NCI-H2196 treated with DMSO at 0.1 percent for 48 hours (cell line): ENCODE measurements around the gene FRMD4A.
"Not testable (repeated sequence)": the region's sequence is repeated elsewhere in the genome, so short reads cannot be mapped to it uniquely, and the experiment has no call there.

ENCODE experiments used
- DNase-seq: peaks from one replicate; lab custom pipeline; 2025; ENCODE audit not compliant: unreplicated experiment; lab: John Stamatoyannopoulos, UW

The FRMD4A gene

DNA sequence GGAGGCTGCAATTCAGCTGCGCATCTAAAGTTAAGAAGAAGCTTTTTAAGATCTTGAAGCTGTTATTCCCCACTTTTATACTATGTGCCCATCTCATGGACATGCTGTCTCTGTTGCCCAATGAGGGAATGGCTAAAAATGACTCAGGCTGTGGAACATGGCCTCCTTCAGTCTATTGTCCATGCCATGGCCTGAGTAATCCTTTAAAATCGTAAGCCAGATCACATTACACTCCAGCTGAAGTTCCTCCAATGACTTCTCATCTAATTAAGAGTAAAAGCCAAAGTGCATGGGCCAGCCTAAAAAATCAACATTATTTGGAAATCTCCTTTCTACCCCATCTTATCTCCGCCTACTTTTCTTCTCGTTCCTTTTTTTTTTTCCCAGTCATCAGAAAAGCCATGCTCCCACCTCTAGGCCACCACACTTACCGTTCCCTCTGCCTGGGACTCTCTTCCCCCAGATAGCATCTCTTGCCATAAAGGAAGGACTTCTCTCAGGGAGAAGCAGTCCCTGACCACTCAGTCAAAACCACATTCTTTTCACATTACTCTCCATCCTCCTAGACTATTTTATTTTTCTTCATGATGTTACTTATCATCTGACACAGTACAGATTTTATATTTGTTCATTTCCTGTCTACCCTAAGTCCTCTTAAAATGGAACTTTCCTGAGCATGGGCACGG is 406.5 kb downstream of the FRMD4A start:
- DNase-seq, result no peak

- no peak for DNase-seq
Observed at GRCh38 chr10:13922586-13922985, 408.1 kb downstream of the FRMD4A start.

GRCh38 chr10:13921941-13922340 is 408.8 kb downstream of the FRMD4A start:
- DNase-seq, result no peak

DNA sequence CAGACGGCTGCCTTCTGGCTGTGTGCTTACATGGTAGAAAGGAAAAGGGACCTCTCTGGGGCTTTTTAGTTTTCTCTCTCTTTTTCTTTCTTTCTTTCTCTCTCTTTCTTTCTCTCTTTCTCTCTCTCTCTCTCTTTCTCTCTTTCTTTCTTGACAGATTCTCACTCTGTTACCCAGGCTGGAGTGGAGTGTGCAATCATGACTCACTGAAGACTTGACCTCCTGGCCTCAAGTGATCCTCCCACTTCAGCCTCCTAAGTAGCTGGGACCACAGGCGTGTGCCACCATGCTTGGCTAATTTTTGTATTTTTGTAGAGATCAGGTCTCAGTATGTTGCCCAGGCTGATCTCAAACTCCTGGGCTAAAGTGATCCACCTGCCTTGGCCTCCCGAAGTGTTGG is 409.6 kb downstream of the FRMD4A start:
- not testable (repeated sequence) for DNase-seq

DNA sequence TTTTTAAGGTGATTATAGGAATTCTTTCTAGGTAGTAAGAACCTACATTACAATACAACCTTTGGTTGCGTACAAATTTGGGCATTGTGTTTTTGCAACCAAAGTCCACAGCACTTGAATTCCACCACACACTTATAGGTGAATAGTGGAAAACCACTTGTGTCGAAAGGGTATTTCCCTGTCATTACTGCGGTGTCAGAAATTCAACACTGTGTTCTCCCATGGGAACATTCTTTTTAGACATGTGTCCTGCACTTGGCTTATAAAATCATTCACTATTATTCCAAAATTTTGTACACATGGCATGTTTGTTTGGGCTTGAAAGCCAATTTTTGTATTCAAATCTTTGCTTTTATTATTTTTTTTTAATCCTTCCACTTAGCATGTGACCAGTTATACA is 410.3 kb downstream of the FRMD4A start:
- no peak for DNase-seq

DNA sequence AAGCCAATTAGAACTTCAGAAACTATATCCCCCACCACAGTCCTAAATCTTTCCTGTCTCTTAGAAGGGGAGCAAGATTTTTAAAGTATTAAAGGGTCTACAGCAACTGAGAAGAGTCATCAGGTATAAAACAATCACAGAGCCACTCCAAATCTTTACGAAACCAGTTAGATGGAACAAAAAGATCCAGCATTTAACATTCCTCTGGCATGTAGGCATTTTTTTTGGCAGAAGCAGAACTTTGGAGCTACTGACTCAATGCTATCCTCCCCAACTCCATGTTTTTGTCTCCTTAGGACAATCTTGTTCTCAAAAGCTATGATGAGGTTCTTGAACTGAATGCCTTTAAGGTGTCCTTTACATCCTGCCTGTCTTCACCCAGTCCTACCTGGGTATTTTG is 410.7 kb downstream of the FRMD4A start:
- DNase-seq, result no peak

GRCh38 chr10:13917791-13918190 is 412.9 kb downstream of the FRMD4A start:
- DNase-seq, result no peak

GRCh38 chr10:13916384-13916947 is 414.3 kb downstream of the FRMD4A start:
- DNase-seq, result no peak

DNA sequence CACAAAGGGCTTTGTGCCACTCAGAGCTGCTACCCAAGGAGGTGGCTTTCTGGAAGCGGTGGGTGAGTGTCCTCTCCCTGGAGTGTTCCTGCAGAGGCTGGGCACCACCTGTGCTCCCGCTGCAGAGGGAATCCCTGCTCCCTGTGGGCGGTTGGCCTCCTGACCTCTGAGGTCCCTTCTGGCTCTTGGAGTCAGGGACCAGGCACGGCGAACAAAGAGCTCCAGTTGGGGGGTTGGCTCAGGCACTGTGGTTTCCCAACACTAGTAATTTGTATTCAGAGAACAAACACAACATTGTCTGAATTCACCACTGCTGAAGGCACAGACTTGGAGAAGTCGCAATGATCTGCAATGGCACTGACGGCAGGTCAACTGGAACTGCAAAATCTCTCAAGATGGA is 415.0 kb downstream of the FRMD4A start:
- DNase-seq, result no peak

GRCh38 chr10:13913897-13914296 is 416.8 kb downstream of the FRMD4A start:
- no peak for DNase-seq

GRCh38 chr10:13911821-13912520 is 418.8 kb downstream of the FRMD4A start:
- no peak for DNase-seq

DNA sequence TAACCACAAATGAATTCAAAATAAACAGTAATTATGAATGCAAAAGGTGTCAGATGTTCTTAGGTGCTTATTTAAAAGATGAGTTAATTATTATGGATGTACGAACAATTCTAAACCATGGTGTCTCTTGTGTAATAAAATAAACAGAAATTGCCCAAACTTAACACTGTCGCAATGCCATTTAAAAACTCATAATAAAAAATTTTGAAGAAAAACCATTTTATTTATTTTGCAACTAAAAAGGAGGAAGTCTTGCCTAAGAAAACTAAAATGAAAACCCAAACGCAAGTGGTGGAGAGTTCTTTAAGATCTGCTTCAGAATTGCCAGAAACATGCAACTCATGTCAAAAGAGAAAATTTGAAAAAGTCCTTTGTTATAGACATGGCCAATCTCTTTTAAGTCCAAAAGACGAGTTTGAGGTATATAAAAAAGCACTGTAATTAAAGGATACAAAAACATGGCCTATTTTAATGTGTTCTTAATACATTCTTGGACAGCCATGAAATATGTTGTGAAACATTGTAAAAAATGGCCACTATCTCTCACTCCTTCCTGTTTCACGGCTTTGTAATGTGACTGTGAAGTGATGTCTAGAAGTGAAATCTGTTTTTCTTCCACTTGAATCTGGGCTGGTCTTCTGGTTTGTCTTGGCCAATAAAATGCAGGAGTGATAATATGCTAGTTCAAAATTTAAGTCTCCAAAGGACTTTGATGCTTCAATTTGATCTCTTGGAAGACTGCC is 421.0 kb downstream of the FRMD4A start:
- no peak for DNase-seq

DNA sequence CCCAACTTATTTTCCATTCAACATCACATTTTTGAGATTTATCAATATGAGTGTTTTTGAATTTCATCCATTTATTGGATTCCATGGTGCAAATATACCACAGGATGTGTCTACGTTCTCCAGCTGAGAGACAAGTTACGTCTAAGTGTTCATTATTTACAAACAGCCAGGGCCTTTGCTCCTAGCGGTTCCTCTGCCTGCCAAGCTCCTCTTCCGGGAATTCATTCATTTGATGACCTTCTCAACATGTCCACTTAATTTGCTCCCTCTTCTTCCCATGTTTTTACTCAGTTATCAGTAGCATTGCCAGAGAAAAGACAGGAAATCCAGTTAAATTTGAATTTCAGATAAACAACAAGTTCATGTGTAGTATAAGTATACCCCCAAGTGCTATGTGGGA is 422.2 kb downstream of the FRMD4A start:
- DNase-seq, result no peak

DNA sequence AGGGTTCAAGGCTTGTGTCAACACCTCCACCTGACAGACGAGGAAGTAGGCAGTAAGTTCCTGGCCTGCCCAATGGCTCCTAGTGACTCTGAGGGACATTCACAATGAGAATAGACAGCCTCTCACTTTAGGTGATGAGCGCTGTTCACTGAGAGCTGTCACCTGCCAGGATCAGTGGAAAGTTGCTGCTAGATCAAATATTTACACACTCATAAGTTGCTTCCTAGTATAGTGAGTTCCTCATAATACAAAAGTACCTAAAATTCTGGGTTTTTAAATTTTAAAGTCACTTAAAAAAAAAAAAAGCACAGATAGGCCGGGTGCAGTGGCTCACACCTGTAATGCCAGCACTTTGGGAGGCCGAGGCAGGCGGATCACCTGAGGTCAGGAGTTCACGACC is 423.2 kb downstream of the FRMD4A start:
- no peak for DNase-seq

DNA sequence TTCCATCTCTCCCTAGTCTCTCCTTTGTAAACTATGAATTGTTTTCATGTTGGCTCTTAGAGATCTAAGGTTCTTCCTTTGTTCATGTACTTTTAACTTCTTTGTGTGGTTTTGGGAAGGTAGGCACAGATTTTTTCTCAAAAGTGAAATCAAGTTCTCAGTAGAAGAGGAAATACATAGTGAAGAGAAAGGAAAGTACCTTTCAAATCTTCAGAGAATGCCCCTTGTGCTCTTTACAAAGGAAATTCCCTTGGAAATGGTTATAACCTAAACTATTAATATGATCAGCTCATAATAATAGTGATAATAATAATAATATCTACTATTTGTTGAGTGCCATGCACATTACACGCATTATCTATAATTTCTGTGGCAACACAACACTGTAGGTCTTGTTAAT is 425.4 kb downstream of the FRMD4A start:
- no peak for DNase-seq

- DNase-seq, result no peak
Observed at GRCh38 chr10:13904064-13904463, 426.7 kb downstream of the FRMD4A start.

DNA sequence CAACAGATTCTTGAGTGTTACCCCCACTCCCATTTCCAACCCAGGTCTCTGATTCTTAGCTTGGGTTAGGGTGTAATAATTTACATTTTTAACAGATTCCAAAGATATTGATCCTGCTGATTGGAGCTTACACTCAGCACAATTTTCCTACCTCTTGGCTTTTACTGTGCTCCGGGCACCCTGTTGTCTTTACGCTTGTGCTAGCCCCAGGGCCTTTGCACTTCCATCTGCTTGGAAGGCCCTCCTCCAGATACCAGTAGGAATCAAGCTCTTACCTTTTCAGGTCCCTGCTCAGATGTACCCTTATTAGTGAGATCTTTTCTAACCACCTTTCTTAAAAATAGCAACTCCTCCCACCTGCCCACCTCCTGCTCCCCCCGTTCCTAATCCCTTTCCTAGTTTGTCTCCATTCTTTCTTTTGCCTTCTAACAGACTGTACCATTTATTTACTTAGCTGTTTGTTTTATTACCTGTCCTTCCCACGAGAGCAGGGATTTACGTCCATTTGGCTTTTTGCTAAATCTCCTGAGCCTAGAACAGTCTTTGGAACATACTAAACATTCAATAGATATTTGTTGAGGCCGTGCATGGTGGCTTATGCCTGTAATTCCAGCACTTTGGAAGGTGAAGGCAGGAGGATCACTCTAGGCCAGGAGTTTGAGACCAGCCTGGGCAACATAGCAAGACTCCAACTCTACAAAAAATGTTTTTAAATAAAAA is 427.7 kb downstream of the FRMD4A start:
- DNase-seq, result no peak

- DNase-seq, result no peak
Observed at GRCh38 chr10:13899941-13900340, 430.8 kb downstream of the FRMD4A start.

GRCh38 chr10:13896146-13896545 is 434.6 kb downstream of the FRMD4A start:
- DNase-seq, result not testable (repeated sequence)

DNA sequence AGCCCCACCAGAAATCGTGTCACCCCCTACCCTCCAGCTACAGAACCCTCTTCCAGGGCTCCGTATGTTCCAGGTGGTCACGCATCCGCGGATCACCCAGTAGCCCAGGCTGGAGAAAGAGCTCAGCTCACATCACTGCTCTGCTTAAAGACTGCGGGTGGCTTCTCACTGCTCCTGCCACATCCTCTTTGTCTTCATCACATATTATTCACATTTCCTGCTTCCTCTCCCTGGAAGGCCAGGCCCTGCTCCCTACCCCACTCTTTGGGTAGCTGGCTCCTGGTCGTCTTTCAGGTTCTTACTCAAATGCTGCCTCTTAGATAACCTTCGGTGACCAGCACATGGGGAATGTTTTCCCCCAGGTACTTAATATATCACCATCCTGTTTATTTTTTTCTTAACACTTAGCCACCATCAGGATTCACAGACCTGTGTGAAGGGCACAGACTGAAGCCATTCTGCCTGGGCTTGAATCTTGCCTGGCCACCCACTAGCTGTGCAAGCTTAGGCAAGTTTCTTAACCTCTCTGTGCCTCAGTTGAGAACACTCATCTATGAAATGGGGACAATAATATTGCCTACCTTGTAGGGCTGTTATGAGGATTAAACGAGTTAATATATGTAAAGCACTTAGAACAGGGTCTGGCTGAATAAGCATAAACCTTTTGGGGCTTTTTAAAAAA is 436.2 kb downstream of the FRMD4A start:
- DNase-seq, result no peak

GRCh38 chr10:13893926-13894325 is 436.8 kb downstream of the FRMD4A start:
- DNase-seq, result no peak
